HFF-Myc (cell line): ENCODE measurements around the gene ZSCAN16.

ENCODE experiments used
- DNase-seq: peaks from one replicate; pipeline ENCODE4 v3.0.0-alpha.2; 2011; ENCODE audit warnings: low read depth; ENCODE audit errors: extremely low read depth
- H3K4me3 ChIP-seq: replicated peaks from 2 replicates; pipeline ENCODE4 v1.5.1; 2011; ENCODE audit warnings: low read depth, mild to moderate bottlenecking, control low read depth, low read length
- CTCF ChIP-seq: IDR thresholded peaks from 2 replicates; pipeline ENCODE4 v1.5.1; 2012; ENCODE audit warnings: mild to moderate bottlenecking, low read depth, low read length, control low read depth; ENCODE audit errors: missing control alignments

The ZSCAN16 gene

GRCh38 chr6:28153546-28153945 lies 29.1 kb downstream of the ZSCAN16 start:
- no peak for TF ChIP-seq CTCF
- DNase-seq, result no peak

GRCh38 chr6:28154357-28154756 lies 29.9 kb downstream of the ZSCAN16 start:
- no peak overlapping the region for H3K4me3 ChIP-seq
- no peak for TF ChIP-seq CTCF
- DNase-seq, result no peak

More at GRCh38 chr6:28153546-28153945, 29.1 kb downstream of the ZSCAN16 start:
- no peak overlapping the region for H3K4me3 ChIP-seq

- no peak for DNase-seq
- no peak overlapping the region for H3K4me3 ChIP-seq
- TF ChIP-seq CTCF, result no peak
Measured at GRCh38 chr6:28158318-28158717, 33.9 kb downstream of the ZSCAN16 start.

- no peak overlapping the region for H3K4me3 ChIP-seq
- no peak for TF ChIP-seq CTCF
- no peak for DNase-seq
Measured at GRCh38 chr6:28159029-28159607, 34.7 kb downstream of the ZSCAN16 start.

- no peak overlapping the region for H3K4me3 ChIP-seq
- DNase-seq, result no peak
- TF ChIP-seq CTCF, result no peak
Measured at GRCh38 chr6:28160233-28160632, 35.8 kb downstream of the ZSCAN16 start.

GRCh38 chr6:28161410-28162079 lies 37.1 kb downstream of the ZSCAN16 start:
- TF ChIP-seq CTCF, result no peak
- DNase-seq, result no peak
- peak overlapping the region; percentile 34 for H3K4me3 ChIP-seq
